Measurements from ENCODE around the gene APOBEC2. TPM values are rescaled to one million over a fixed set of nuclear protein-coding genes. Genes with fewer than 3 reads are reported as not detected.

APOBEC2 gene
- total and polyA plus RNA-seq, 2 of the 13 experiments (the other 11 are each of a cell fraction or from before 2014, with no cell fraction given) = 0.09 TPM; not detected in 1

DNA sequence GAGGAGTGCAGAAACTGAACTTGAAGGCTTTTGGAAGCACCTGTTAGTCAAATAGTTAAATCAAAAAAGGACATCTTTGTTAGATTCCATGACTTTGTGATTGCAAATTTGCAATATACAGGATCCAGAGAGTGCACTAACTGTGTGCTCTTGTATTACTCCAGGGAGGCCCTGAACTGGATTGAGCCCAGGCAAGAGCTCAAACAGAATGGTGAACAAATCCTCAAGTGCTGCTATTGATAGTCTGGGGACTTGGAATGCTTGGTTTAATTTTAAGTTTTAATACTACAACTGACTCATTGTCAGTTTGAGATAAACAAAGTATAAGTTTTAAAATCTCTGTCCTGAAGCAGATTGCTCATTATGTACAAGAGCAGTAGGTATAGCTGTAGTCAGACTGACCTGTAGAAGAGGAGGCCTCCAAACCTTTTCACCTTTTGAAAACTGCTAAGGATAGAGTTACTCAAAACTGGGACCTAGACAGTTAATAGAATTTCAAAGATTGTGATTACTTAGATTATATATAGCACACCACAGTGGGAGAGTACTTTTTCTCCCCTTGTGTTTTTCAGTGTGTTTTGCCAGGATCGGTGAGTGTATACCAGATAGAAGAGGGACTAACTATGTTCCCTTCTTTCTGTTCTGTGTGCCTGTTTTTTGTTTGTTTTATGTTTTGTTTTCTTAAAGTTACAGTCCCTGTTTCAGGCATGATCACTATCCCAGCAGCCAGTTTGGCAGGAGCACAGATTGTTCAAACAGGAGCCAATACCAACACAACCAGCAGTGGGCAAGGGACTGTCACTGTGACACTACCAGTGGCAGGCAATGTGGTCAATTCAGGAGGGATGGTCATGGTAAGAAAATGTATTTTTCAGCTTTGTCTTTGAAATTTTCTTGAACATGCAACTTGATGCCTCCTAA, 38.1 kb downstream of the APOBEC2 start (continued):
- TF ChIP-seq, protein P1, sequence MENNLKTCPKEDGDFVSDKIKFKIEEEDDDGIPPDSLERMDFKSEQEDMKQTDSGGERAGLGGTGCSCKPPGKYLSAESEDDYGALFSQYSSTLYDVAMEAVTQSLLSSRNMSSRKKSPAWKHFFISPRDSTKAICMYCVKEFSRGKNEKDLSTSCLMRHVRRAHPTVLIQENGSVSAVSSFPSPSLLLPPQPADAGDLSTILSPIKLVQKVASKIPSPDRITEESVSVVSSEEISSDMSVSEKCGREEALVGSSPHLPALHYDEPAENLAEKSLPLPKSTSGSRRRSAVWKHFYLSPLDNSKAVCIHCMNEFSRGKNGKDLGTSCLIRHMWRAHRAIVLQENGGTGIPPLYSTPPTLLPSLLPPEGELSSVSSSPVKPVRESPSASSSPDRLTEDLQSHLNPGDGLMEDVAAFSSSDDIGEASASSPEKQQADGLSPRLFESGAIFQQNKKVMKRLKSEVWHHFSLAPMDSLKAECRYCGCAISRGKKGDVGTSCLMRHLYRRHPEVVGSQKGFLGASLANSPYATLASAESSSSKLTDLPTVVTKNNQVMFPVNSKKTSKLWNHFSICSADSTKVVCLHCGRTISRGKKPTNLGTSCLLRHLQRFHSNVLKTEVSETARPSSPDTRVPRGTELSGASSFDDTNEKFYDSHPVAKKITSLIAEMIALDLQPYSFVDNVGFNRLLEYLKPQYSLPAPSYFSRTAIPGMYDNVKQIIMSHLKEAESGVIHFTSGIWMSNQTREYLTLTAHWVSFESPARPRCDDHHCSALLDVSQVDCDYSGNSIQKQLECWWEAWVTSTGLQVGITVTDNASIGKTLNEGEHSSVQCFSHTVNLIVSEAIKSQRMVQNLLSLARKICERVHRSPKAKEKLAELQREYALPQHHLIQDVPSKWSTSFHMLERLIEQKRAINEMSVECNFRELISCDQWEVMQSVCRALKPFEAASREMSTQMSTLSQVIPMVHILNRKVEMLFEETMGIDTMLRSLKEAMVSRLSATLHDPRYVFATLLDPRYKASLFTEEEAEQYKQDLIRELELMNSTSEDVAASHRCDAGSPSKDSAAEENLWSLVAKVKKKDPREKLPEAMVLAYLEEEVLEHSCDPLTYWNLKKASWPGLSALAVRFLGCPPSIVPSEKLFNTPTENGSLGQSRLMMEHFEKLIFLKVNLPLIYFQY (CRISPR knock-in tag; IDR thresholded peaks at IDR 0.05; ENCODE audit: borderline replicate concordance) = no peak
- TF ChIP-seq SMYD3 (CRISPR knock-in tag; IDR thresholded peaks at IDR 0.05) (no peak), TP53 (CRISPR knock-in tag; conservative IDR thresholded peaks at IDR 0.05) (no peak), CCAR2 (optimal IDR thresholded peaks at IDR 0.05; ENCODE audit: low read depth, low read length) (no peak)
- TF ChIP-seq, protein P2, sequence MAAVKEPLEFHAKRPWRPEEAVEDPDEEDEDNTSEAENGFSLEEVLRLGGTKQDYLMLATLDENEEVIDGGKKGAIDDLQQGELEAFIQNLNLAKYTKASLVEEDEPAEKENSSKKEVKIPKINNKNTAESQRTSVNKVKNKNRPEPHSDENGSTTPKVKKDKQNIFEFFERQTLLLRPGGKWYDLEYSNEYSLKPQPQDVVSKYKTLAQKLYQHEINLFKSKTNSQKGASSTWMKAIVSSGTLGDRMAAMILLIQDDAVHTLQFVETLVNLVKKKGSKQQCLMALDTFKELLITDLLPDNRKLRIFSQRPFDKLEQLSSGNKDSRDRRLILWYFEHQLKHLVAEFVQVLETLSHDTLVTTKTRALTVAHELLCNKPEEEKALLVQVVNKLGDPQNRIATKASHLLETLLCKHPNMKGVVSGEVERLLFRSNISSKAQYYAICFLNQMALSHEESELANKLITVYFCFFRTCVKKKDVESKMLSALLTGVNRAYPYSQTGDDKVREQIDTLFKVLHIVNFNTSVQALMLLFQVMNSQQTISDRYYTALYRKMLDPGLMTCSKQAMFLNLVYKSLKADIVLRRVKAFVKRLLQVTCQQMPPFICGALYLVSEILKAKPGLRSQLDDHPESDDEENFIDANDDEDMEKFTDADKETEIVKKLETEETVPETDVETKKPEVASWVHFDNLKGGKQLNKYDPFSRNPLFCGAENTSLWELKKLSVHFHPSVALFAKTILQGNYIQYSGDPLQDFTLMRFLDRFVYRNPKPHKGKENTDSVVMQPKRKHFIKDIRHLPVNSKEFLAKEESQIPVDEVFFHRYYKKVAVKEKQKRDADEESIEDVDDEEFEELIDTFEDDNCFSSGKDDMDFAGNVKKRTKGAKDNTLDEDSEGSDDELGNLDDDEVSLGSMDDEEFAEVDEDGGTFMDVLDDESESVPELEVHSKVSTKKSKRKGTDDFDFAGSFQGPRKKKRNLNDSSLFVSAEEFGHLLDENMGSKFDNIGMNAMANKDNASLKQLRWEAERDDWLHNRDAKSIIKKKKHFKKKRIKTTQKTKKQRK (IDR thresholded peaks at IDR 0.05; ENCODE audit: low read length) = no peak
